ENCODE data around the gene CD40.

Gene CD40

DNA sequence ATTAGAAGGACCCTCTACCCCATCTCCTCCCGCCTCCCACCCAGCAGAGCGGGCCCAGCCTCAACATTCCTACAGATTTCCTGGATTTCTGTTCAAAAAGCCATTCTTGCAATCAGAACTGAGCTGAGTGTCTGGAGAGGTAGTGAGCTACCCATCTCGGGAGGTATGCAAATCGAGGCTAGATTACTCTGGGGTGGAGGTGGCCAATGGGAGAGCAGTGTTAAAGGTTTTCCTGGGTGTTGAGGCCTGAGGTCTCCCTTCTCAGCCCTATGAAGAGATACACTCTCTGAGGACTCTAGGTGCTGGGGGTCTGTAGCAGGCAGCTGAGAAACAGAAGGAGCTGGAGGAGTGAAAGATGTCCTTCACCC lies 57.0 kb downstream of the CD40 start:
- no peak for DNase-seq

DNA sequence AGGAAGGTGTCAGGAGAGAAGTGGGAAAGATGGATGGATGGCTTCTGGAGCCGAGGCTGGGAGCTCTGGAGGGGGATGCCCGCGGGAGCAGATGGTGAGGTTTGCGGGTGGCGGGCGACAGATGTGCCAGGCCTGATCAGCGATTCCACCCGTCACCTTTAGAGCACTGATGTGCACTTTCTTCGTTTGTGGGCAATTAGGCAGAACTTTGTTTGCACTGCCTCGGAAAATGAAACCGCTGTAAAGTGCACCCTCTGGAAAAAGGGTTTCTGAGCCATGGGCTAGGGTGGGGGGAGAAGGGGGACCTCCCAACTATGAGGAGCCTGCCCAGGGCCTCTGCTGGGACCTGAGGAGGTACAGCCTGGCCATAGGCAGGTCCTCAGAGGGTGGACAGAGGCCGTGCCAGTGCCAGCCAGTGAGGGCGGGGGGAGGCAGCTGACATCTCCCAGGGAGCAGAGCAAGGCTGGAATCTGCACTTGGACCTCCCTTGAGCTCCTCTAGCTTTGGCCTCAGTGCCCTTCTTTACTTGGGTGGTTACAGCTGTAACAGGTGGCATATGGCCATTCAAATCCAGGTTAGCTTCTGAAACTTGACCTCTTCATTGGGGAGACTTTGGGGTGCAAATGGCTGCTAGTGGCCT lies 58.7 kb downstream of the CD40 start:
- no peak for DNase-seq

DNA sequence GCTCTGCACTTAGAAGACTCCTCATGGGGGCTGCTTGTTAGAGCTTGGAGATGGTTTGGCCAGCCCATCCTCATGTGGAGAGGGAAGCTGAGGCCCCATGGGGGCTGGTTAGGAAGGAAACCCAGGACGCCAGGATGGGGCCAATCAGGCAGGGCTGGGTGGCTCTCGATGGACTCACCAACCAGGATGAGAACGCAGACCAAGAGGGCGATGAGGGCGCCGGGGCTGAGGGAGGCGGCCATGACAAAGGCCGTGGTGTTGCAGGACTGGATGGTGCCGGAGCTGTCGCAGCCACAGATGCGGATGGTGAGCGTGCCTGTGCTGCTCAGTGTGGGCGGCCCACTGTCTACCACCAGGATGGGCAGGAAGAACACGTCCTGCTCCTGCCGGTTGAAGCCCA lies 59.7 kb downstream of the CD40 start:
- DNase-seq: no peak

DNA sequence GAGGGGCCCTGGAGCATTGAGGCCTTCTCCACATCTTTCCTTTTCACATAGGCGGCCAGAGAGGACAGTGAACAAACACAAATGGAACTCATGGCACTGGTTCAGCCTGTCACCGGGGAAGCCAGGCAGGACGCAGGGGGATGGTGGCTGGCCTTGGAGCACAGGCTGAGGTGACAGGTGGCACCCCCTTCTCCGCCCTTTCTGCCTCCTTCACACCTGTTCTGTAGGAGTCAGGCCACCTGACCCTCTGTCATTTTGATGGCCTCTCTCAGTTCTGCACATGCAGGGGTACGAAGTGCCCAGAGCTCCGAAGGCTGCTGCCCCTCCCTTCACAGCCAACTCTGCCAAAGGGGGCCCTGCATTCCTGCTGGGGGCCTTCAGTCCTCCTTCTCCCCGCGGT lies 60.8 kb downstream of the CD40 start:
- DNase-seq: no peak
